ENCODE data around the gene TRAPPC1. TPM values are rescaled to one million over a fixed set of nuclear protein-coding genes. Genes with fewer than 3 reads are reported as not detected.

The TRAPPC1 gene
- total RNA-seq (2014; rRNA removed; shearing (Covaris generic)) (45.2 and 52.4 TPM in 2 replicates), polyA plus RNA-seq (2016; fragmentation: Nextera tagmentation; extraction: Ambion mirVana) (211 and 234 TPM in 2 replicates)
- long read RNA-seq, transcript TRAPPC1-201 (4 exons, 811 nt) = major isoform, 22 of 25 reads
- long read RNA-seq, partial matches to known transcripts = 1 of 25 reads
- long read RNA-seq, other reads (novel, unspliced or antisense) = 1 of 25 reads

GRCh38 chr17:7931709-7932482 lies at the start of gene TRAPPC1, which contains the start of gene CNTROB:
Gene TRAPPC1, minus strand, starts transcription at chr17:7931946. Its CDS starts 117 bp downstream, at chr17:7931829.
Gene CNTROB, plus strand, starts transcription at chr17:7932206. Its CDS starts 874 bp downstream, at chr17:7933080.
- Mint-ChIP-seq H3K9me3 (peaks cover 2% of the 10 kb centered on the region; the same call in 1 of the 3 replicates), H3K27me3 (ENCODE audit: insufficient read depth, low read depth, poor library complexity) (peaks cover 35% of the 10 kb centered on the region), H3K27ac (peak within 1 kb of the TSS; percentile 97), H3K4me3 (peak within 1 kb of the TSS; percentile 97), H3K36me3 (ENCODE audit: low read depth) (peaks cover 15% of the 10 kb centered on the region), H3K4me1 (peaks cover 27% of the 10 kb centered on the region)
- H3K36me3 ChIP-seq (ENCODE audit: insufficient read depth) = 0 out of 2 replicates have a peak, but pooled peaks cover under 1% of the 10 kb centered on the region
- H3K4me3 ChIP-seq = peak within 1 kb of the TSS; percentile 83
- no peak for TF ChIP-seq NANOG (IDR thresholded peaks at IDR 0.05; ENCODE audit: borderline replicate concordance)
- TF ChIP-seq CREB1 (CRISPR knock-in tag; IDR thresholded peaks at IDR 0.05; ENCODE audit: low read depth) = peak; percentile 97
- TF ChIP-seq, protein P1, sequence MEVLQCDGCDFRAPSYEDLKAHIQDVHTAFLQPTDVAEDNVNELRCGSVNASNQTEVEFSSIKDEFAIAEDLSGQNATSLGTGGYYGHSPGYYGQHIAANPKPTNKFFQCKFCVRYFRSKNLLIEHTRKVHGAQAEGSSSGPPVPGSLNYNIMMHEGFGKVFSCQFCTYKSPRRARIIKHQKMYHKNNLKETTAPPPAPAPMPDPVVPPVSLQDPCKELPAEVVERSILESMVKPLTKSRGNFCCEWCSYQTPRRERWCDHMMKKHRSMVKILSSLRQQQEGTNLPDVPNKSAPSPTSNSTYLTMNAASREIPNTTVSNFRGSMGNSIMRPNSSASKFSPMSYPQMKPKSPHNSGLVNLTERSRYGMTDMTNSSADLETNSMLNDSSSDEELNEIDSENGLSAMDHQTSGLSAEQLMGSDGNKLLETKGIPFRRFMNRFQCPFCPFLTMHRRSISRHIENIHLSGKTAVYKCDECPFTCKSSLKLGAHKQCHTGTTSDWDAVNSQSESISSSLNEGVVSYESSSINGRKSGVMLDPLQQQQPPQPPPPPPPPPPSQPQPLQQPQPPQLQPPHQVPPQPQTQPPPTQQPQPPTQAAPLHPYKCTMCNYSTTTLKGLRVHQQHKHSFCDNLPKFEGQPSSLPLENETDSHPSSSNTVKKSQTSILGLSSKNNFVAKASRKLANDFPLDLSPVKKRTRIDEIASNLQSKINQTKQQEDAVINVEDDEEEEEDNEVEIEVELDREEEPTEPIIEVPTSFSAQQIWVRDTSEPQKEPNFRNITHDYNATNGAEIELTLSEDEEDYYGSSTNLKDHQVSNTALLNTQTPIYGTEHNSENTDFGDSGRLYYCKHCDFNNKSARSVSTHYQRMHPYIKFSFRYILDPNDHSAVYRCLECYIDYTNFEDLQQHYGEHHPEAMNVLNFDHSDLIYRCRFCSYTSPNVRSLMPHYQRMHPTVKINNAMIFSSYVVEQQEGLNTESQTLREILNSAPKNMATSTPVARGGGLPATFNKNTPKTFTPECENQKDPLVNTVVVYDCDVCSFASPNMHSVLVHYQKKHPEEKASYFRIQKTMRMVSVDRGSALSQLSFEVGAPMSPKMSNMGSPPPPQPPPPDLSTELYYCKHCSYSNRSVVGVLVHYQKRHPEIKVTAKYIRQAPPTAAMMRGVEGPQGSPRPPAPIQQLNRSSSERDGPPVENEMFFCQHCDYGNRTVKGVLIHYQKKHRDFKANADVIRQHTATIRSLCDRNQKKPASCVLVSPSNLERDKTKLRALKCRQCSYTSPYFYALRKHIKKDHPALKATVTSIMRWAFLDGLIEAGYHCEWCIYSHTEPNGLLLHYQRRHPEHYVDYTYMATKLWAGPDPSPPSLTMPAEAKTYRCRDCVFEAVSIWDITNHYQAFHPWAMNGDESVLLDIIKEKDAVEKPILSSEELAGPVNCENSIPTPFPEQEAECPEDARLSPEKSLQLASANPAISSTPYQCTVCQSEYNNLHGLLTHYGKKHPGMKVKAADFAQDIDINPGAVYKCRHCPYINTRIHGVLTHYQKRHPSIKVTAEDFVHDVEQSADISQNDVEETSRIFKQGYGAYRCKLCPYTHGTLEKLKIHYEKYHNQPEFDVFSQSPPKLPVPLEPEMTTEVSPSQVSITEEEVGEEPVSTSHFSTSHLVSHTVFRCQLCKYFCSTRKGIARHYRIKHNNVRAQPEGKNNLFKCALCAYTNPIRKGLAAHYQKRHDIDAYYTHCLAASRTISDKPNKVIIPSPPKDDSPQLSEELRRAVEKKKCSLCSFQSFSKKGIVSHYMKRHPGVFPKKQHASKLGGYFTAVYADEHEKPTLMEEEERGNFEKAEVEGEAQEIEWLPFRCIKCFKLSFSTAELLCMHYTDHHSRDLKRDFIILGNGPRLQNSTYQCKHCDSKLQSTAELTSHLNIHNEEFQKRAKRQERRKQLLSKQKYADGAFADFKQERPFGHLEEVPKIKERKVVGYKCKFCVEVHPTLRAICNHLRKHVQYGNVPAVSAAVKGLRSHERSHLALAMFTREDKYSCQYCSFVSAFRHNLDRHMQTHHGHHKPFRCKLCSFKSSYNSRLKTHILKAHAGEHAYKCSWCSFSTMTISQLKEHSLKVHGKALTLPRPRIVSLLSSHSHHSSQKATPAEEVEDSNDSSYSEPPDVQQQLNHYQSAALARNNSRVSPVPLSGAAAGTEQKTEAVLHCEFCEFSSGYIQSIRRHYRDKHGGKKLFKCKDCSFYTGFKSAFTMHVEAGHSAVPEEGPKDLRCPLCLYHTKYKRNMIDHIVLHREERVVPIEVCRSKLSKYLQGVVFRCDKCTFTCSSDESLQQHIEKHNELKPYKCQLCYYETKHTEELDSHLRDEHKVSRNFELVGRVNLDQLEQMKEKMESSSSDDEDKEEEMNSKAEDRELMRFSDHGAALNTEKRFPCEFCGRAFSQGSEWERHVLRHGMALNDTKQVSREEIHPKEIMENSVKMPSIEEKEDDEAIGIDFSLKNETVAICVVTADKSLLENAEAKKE (CRISPR knock-in tag; IDR thresholded peaks at IDR 0.05) = no peak
- TF ChIP-seq EZH2 (IDR thresholded peaks at IDR 0.05; ENCODE audit: low read depth, unreplicated experiment) = no peak
- TF ChIP-seq POLR2AphosphoS5 (IDR thresholded peaks at IDR 0.05; ENCODE audit: low read depth) = peak; percentile 84
- no peak for TF ChIP-seq JUNB (IDR thresholded peaks at IDR 0.05; ENCODE audit: unreplicated experiment)
- TF ChIP-seq, protein P2, sequence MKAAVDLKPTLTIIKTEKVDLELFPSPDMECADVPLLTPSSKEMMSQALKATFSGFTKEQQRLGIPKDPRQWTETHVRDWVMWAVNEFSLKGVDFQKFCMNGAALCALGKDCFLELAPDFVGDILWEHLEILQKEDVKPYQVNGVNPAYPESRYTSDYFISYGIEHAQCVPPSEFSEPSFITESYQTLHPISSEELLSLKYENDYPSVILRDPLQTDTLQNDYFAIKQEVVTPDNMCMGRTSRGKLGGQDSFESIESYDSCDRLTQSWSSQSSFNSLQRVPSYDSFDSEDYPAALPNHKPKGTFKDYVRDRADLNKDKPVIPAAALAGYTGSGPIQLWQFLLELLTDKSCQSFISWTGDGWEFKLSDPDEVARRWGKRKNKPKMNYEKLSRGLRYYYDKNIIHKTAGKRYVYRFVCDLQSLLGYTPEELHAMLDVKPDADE (IDR thresholded peaks at IDR 0.05) = no peak
- TF ChIP-seq ZNF114 (CRISPR knock-in tag; IDR thresholded peaks at IDR 0.05) = no peak
- TF ChIP-seq EZH2phosphoT487 (IDR thresholded peaks at IDR 0.05; ENCODE audit: unreplicated experiment) = no peak
- no peak for TF ChIP-seq STAT1 (IDR thresholded peaks at IDR 0.05; ENCODE audit: unreplicated experiment)
- H3K27ac ChIP-seq (ENCODE audit: low read depth) = no peak within 1 kb of the TSS
- no peaks in the 10 kb centered on the region for H3F3A ChIP-seq (replicated peaks; ENCODE audit: low read depth)
- H3K4me2 ChIP-seq = peak within 1 kb of the TSS; percentile 96
- peaks cover 19% of the 10 kb centered on the region for H3K4me1 ChIP-seq (ENCODE audit: insufficient read depth)
- peak within 1 kb of the TSS; percentile 98 for H2AFZ ChIP-seq
- peaks cover 12% of the 10 kb centered on the region for H4K20me1 ChIP-seq (replicated peaks; ENCODE audit: insufficient read depth)
- ATAC-seq (peak; percentile 82), DNase-seq (ENCODE audit: low spot score) (peak; percentile 98)
- H3K27me3 ChIP-seq (ENCODE audit: insufficient read depth) = peaks cover 34% of the 10 kb centered on the region
- no peaks in the 10 kb centered on the region for H3K9me2 ChIP-seq (ENCODE audit: insufficient read depth)
- peaks cover 12% of the 10 kb centered on the region for H3K79me2 ChIP-seq (replicated peaks; ENCODE audit: insufficient read depth)

All from GM23338 (cell line).